ENCODE measurements around the gene IFITM1.
A peak's percentile ranks its signal among the peaks of the same experiment; 100 is the strongest.
"Not testable (repeated sequence)": the region's sequence is repeated elsewhere in the genome, so short reads cannot be mapped to it uniquely, and the experiment has no call there.

The IFITM1 gene

DNA sequence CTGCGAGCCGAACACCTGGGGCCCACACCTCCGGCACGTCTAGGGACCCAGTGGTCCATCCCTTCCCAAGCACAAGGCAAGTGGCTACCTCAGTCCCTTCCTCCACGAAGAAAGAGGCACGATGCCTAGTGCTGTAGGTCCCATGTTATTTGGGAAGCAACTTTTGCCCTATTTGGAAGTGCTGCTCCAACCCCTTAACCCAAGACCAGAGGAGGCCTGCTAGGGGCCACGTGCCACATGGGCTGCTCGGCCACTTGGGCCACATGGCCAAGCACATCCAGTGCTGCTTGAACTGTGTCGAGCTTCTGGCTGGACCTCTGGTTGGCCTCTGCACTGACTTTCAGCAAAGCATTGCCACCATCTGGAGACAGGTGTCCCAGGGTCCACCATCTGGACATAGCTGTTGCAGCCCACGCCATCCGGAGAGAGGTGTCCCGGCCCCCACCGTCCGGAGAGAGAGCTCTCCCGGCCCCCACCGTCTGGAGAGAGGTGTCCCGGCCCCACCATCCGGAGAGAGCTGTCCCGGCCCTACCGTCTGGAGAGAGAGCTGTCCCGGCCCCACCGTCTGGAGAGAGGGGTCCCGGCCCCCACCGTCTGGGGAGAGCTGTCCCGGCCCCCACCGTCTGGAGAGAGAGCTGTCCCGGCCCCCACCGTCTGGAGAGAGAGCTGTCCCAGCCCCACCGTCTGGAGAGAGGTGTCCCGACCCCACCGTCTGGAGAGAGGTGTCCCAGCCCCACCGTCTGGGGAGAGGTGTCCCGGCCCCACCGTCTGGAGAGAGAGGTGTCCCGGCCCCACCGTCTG is 49.0 kb downstream of the IFITM1 start:
- no peak for DNase-seq (ENCODE audit: low read depth in 1 of 2, low spot score in 1 of 2)

- not testable (repeated sequence) for DNase-seq (ENCODE audit: low read depth in 1 of 2, low spot score in 1 of 2)
Measured at GRCh38 chr11:363443-363805, 49.6 kb downstream of the IFITM1 start.

GRCh38 chr11:363948-364761 is 50.3 kb downstream of the IFITM1 start:
- peak; percentile 29 to 39 for DNase-seq (ENCODE audit: low read depth in 1 of 2, low spot score in 1 of 2)

Data from stimulated activated CD4-positive, alpha-beta T cell treated with anti-CD3 and anti-CD28 coated beads, Interleukin-15, amount 100 ng/mL, for 1 hour (primary cell).